ENCODE measurements around the gene AGFG2.
A peak's percentile ranks its signal among the peaks of the same experiment; 100 is the strongest.
"Not testable (repeated sequence)": the region's sequence is repeated elsewhere in the genome, so short reads cannot be mapped to it uniquely, and the experiment has no call there.

Gene AGFG2

GRCh38 chr7:100553032-100553431 lies 14.0 kb downstream of the AGFG2 start:
- DNase-seq, result no peak

- no peak for DNase-seq
Observed at GRCh38 chr7:100555701-100556100, 16.7 kb downstream of the AGFG2 start.

GRCh38 chr7:100556541-100556940 lies 17.5 kb downstream of the AGFG2 start:
- DNase-seq, result no peak

- DNase-seq, result no peak
Observed at GRCh38 chr7:100559127-100559526, 20.1 kb downstream of the AGFG2 start.

GRCh38 chr7:100561491-100562194 lies 22.6 kb downstream of the AGFG2 start:
- no peak for DNase-seq

- no peak for DNase-seq
Observed at GRCh38 chr7:100562195-100563099, 23.4 kb downstream of the AGFG2 start.

GRCh38 chr7:100563100-100563564 lies 24.1 kb downstream of the AGFG2 start:
- DNase-seq, result no peak

GRCh38 chr7:100563809-100564400 lies 24.9 kb downstream of the AGFG2 start:
- peak; percentile 88 for DNase-seq

- not testable (repeated sequence) for DNase-seq
Observed at GRCh38 chr7:100564405-100564804, 25.4 kb downstream of the AGFG2 start.

- DNase-seq, result no peak
Observed at GRCh38 chr7:100565133-100565571, 26.1 kb downstream of the AGFG2 start.

GRCh38 chr7:100566018-100566531 lies 27.1 kb downstream of the AGFG2 start:
- no peak for DNase-seq

GRCh38 chr7:100567031-100567730 lies 28.2 kb downstream of the AGFG2 start:
- no peak for DNase-seq

GRCh38 chr7:100567751-100568175 lies 28.8 kb downstream of the AGFG2 start:
- no peak for DNase-seq

GRCh38 chr7:100568176-100568895 lies 29.3 kb downstream of the AGFG2 start:
- no peak for DNase-seq

- DNase-seq, result peak; percentile 41
Observed at GRCh38 chr7:100568896-100569844, 30.2 kb downstream of the AGFG2 start.

- no peak for DNase-seq
Observed at GRCh38 chr7:100570954-100571828, 32.2 kb downstream of the AGFG2 start.

GRCh38 chr7:100571829-100572116 lies 32.8 kb downstream of the AGFG2 start:
- DNase-seq, result no peak

GRCh38 chr7:100572281-100572948 lies 33.4 kb downstream of the AGFG2 start:
- DNase-seq, result no peak
